ENCODE results near the gene FRMPD2.

FRMPD2 gene

GRCh38 chr10:48205918-48206317, 68.6 kb downstream of the FRMPD2 start:
- no peak for ATAC-seq (ENCODE audit: insufficient read depth, low read depth)
- H3K4me1 ChIP-seq (ENCODE audit: insufficient read depth, low read length), result no peaks in the 10 kb centered on the region
- H3K27ac ChIP-seq (ENCODE audit: low read length), result no peak overlapping the region
- H3K9ac ChIP-seq (ENCODE audit: low read depth, low read length), result no peak overlapping the region
- H3K27me3 ChIP-seq (ENCODE audit: insufficient read depth, low read length, poor library complexity), result no peaks in the 10 kb centered on the region
- H2AFZ ChIP-seq (ENCODE audit: low read depth, low read length), result no peak overlapping the region
- DNase-seq, result no peak
- H3K4me2 ChIP-seq (ENCODE audit: insufficient read depth, low read length), result no peak overlapping the region
- no peaks in the 10 kb centered on the region for H4K20me1 ChIP-seq (ENCODE audit: insufficient read depth, low read length)
- H3K79me2 ChIP-seq (ENCODE audit: insufficient read depth, low read length), result no peaks in the 10 kb centered on the region
- TF ChIP-seq EZH2 (IDR thresholded peaks at IDR 0.05; ENCODE audit: borderline replicate concordance, low read depth, low read length, severe bottlenecking), result no peak
- TF ChIP-seq, protein P1, sequence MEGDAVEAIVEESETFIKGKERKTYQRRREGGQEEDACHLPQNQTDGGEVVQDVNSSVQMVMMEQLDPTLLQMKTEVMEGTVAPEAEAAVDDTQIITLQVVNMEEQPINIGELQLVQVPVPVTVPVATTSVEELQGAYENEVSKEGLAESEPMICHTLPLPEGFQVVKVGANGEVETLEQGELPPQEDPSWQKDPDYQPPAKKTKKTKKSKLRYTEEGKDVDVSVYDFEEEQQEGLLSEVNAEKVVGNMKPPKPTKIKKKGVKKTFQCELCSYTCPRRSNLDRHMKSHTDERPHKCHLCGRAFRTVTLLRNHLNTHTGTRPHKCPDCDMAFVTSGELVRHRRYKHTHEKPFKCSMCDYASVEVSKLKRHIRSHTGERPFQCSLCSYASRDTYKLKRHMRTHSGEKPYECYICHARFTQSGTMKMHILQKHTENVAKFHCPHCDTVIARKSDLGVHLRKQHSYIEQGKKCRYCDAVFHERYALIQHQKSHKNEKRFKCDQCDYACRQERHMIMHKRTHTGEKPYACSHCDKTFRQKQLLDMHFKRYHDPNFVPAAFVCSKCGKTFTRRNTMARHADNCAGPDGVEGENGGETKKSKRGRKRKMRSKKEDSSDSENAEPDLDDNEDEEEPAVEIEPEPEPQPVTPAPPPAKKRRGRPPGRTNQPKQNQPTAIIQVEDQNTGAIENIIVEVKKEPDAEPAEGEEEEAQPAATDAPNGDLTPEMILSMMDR (IDR thresholded peaks at IDR 0.05; ENCODE audit: borderline replicate concordance, extremely low read depth, low read length, poor library complexity, severe bottlenecking), result no peak
- H3K36me3 ChIP-seq (ENCODE audit: insufficient read depth, low read length), result no peaks in the 10 kb centered on the region
- no peaks in the 10 kb centered on the region for H3K9me3 ChIP-seq (ENCODE audit: insufficient read depth, low read length, severe bottlenecking)
- no peak overlapping the region for H3K4me3 ChIP-seq (ENCODE audit: low read depth in 1 of 2, low read length in 2 of 2)

- H3K27ac ChIP-seq (ENCODE audit: low read length), result no peak overlapping the region
- H4K20me1 ChIP-seq (ENCODE audit: insufficient read depth, low read length), result no peaks in the 10 kb centered on the region
- DNase-seq (peak; percentile 29), ATAC-seq (ENCODE audit: insufficient read depth, low read depth) (peak; percentile 64)
- peak overlapping the region; percentile 44; the same call in 1 of the 2 replicates for H2AFZ ChIP-seq (ENCODE audit: low read depth, low read length)
- no peaks in the 10 kb centered on the region for H3K79me2 ChIP-seq (ENCODE audit: insufficient read depth, low read length)
- 0 out of 2 replicates have a peak, but pooled peaks cover 5% of the 10 kb centered on the region for H3K4me1 ChIP-seq (ENCODE audit: insufficient read depth, low read length)
- H3K9ac ChIP-seq (ENCODE audit: low read depth, low read length), result no peak overlapping the region
- no peaks in the 10 kb centered on the region for H3K36me3 ChIP-seq (ENCODE audit: insufficient read depth, low read length)
- no peaks in the 10 kb centered on the region for H3K9me3 ChIP-seq (ENCODE audit: insufficient read depth, low read length, severe bottlenecking)
- no peak overlapping the region for H3K4me2 ChIP-seq (ENCODE audit: insufficient read depth, low read length)
- no peak overlapping the region for H3K4me3 ChIP-seq (ENCODE audit: low read depth in 1 of 2, low read length in 2 of 2)
- no peaks in the 10 kb centered on the region for H3K27me3 ChIP-seq (ENCODE audit: insufficient read depth, low read length, poor library complexity)
- TF ChIP-seq EZH2 (IDR thresholded peaks at IDR 0.05; ENCODE audit: borderline replicate concordance, low read depth, low read length, severe bottlenecking), result no peak
- TF ChIP-seq, protein P1 (IDR thresholded peaks at IDR 0.05; ENCODE audit: borderline replicate concordance, extremely low read depth, low read length, poor library complexity, severe bottlenecking), result no peak
These were observed 74.7 kb downstream of the FRMPD2 start for GRCh38 chr10:48199580-48200377.

DNA sequence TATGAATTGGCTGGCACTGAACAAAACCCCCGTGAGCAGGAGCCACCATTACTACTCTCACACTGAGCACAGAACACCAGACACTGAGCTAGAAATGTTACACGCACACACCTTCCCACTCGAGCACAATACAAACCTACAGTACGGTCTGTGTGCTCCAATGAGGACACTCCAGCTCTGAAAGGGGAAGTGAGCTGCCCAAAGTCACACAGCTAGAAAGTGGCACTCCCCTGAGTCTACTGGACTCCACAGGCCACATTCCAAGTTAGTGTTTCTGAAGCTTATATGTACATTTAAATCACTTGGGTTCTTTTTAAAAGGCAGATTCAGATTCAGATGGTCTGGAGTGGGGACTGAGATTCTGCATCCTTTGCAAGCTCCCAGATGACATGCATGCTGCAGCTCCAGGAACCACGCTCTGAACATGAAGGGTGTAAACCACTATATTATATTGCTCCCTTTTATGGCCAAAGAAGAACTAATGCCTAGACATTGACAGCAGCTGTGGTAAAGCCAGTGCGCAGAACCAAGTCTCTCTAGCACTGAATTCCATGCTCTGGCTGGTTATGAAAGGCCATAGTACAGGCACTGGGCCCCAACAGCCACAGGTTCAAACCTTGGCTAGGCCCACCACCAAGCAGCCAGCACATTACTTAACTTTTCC, 77.1 kb downstream of the FRMPD2 start:
- Histone ChIP-seq H3K27me3 (ENCODE audit: insufficient read depth, low read length, poor library complexity) (no peaks in the 10 kb centered on the region), H3K79me2 (ENCODE audit: insufficient read depth, low read length) (no peaks in the 10 kb centered on the region), H3K4me1 (ENCODE audit: insufficient read depth, low read length) (0 out of 2 replicates have a peak, but pooled peaks cover 5% of the 10 kb centered on the region), H3K9me3 (ENCODE audit: insufficient read depth, low read length, severe bottlenecking) (no peaks in the 10 kb centered on the region), H2AFZ (ENCODE audit: low read depth, low read length) (no peak overlapping the region), H3K9ac (ENCODE audit: low read depth, low read length) (no peak overlapping the region), H3K4me3 (ENCODE audit: low read depth in 1 of 2, low read length in 2 of 2) (no peak overlapping the region), H3K36me3 (ENCODE audit: insufficient read depth, low read length) (no peaks in the 10 kb centered on the region), H3K4me2 (ENCODE audit: insufficient read depth, low read length) (no peak overlapping the region), H3K27ac (ENCODE audit: low read length) (no peak overlapping the region), H4K20me1 (ENCODE audit: insufficient read depth, low read length) (no peaks in the 10 kb centered on the region)
- no peak for ATAC-seq (ENCODE audit: insufficient read depth, low read depth)
- TF ChIP-seq, protein P1 (IDR thresholded peaks at IDR 0.05; ENCODE audit: borderline replicate concordance, extremely low read depth, low read length, poor library complexity, severe bottlenecking), result no peak
- TF ChIP-seq EZH2 (IDR thresholded peaks at IDR 0.05; ENCODE audit: borderline replicate concordance, low read depth, low read length, severe bottlenecking), result no peak
- DNase-seq, result no peak

Data from DND-41 (cell line).